Epithelial cell of proximal tubule (primary cell): ENCODE data around the gene NPAS3. TPM values are rescaled to one million over a fixed set of nuclear protein-coding genes. Genes with fewer than 3 reads are reported as not detected.
A peak's percentile ranks its signal among the peaks of the same experiment; 100 is the strongest.

Experiments
- DNase-seq: peaks from one replicate; pipeline ENCODE4 v3.0.0-alpha.2; 2011; ENCODE audit warnings: low read depth
- H3K4me3 ChIP-seq: 2 replicates; pipeline ENCODE4 v1.5.1; 2011; ENCODE audit warnings: low read depth, mild to moderate bottlenecking, low read length
- CTCF ChIP-seq: conservative IDR thresholded peaks from 2 replicates; pipeline ENCODE4 v1.5.1; 2012; ENCODE audit warnings: low read depth, mild to moderate bottlenecking, low read length
- total RNA-seq: library from RNA; depleted of rRNA; stranded (reverse); fragments of >200 nt; gene quantifications from 2 replicates; pipeline ENCODE4 v1.2.3, GENCODE V29; 2015

The NPAS3 gene
- total RNA-seq, 1 donor from 2014 or later = 0.35 TPM

GRCh38 chr14:33836900-33837577 is 898.4 kb downstream of the NPAS3 start:
- H3K4me3 ChIP-seq = no peak overlapping the region
- no peak for DNase-seq
- no peak for TF ChIP-seq CTCF

GRCh38 chr14:33837943-33838683 is 899.4 kb downstream of the NPAS3 start:
- no peak for DNase-seq
- no peak overlapping the region for H3K4me3 ChIP-seq
- TF ChIP-seq CTCF = no peak

GRCh38 chr14:33839193-33840076 is 900.8 kb downstream of the NPAS3 start:
- TF ChIP-seq CTCF = peak; percentile 93
- DNase-seq = peak; percentile 7
- no peak overlapping the region for H3K4me3 ChIP-seq

GRCh38 chr14:33840797-33841196 is 902.1 kb downstream of the NPAS3 start:
- H3K4me3 ChIP-seq = no peak overlapping the region
- DNase-seq = no peak
- TF ChIP-seq CTCF = no peak

DNA sequence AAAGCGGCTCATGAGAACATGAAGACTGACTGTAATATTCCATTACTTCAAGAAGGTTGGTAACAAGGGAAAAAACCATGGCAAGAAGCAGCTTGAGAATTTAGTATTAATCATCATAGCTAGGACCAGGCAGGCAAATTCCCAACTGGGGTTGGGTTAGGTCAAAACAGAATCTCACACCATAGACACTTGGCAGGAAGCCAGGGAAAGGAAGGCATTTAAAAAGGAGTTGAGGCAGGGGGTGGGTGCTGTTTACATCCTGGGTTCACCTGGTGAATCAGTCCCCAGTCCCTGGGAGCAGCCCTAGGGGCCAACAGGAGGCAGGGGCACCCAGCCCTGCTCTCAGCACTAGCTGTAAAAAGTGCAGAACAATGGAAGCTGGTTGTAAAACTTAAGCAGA is 903.6 kb downstream of the NPAS3 start:
- H3K4me3 ChIP-seq = no peak overlapping the region
- no peak for TF ChIP-seq CTCF
- peak; percentile 56 for DNase-seq

- no peak for DNase-seq
- no peak overlapping the region for H3K4me3 ChIP-seq
- TF ChIP-seq CTCF = no peak
Observed at GRCh38 chr14:33844118-33844517, 905.4 kb downstream of the NPAS3 start.
